CD14-positive monocyte (primary cell): ENCODE data around the gene ALDH7A1. TPM values are rescaled to one million over a fixed set of nuclear protein-coding genes. Genes with fewer than 3 reads are reported as not detected.

Source experiments
- DNase-seq, 3 donors: peaks; one replicate each; pipeline ENCODE4 v3.0.0-alpha.2; 2011 to 2022
- H2AFZ ChIP-seq: 2 replicates; pipeline ENCODE4 v1.6.0; 2012; ENCODE audit warnings: mild to moderate bottlenecking, low read depth, low read length, inconsistent platforms; ENCODE audit not compliant: insufficient read depth, poor library complexity, severe bottlenecking
- H3K27ac ChIP-seq, 2 donors: 1 replicate in 1 of 2; 2 replicates in 1 of 2; pipeline ENCODE4 v1.5.1; 2012 to 2013; ENCODE audit warnings: low read length in 2 of 2, control low read depth in 1 of 2, inconsistent platforms in 1 of 2, low read depth in 1 of 2, mild to moderate bottlenecking in 1 of 2
- H3K27me3 ChIP-seq, 2 donors: one replicate each; pipeline versions ENCODE4 v1.6.0 to v1.6.1; 2011 to 2013; ENCODE audit warnings: low read length in 2 of 2; ENCODE audit not compliant: control insufficient read depth in 2 of 2, insufficient read depth in 2 of 2
- H3K36me3 ChIP-seq, 2 donors: replicated peaks in 1 of 2; 1 replicate in 1 of 2; 2 replicates in 1 of 2; pipeline versions ENCODE4 v1.5.1 to v1.6.1; 2012 to 2013; ENCODE audit warnings: low read length in 2 of 2, control low read depth in 1 of 2, inconsistent platforms in 1 of 2, mild to moderate bottlenecking in 1 of 2; ENCODE audit not compliant: insufficient read depth in 2 of 2, control insufficient read depth in 1 of 2
- H3K4me1 ChIP-seq, 2 donors: 1 replicate in 1 of 2; 2 replicates in 1 of 2; pipeline versions ENCODE4 v1.5.1 to v1.6.1; 2012 to 2013; ENCODE audit warnings: low read length in 2 of 2, control low read depth in 1 of 2, inconsistent platforms in 1 of 2, mild to moderate bottlenecking in 1 of 2, moderate library complexity in 1 of 2; ENCODE audit not compliant: insufficient read depth in 2 of 2, control insufficient read depth in 1 of 2
- H3K4me2 ChIP-seq: replicated peaks from 2 replicates; pipeline ENCODE3; 2012; ENCODE audit warnings: low read length, moderate library complexity, mild to moderate bottlenecking; ENCODE audit not compliant: poor library complexity, severe bottlenecking; ENCODE audit errors: extremely low read depth
- H3K4me3 ChIP-seq, 3 experiments: fragments of 200-600 bp in 1 of 3; sonication (generic) in 1 of 3; replicated peaks in 1 of 3; 1 replicate in 2 of 3; 2 replicates in 1 of 3; pipeline ENCODE4 v1.5.1; 2011 to 2013; ENCODE audit warnings: low read length in 3 of 3, mild to moderate bottlenecking in 3 of 3, control low read depth in 2 of 3, low read depth in 2 of 3, inconsistent platforms in 1 of 3, moderate library complexity in 1 of 3
- H3K79me2 ChIP-seq: 2 replicates; pipeline ENCODE4 v1.6.0; 2012; ENCODE audit warnings: mild to moderate bottlenecking, control low read depth, inconsistent platforms, low read length, moderate library complexity; ENCODE audit not compliant: insufficient read depth
- H3K9ac ChIP-seq: 2 replicates; pipeline ENCODE4 v1.6.0; 2017; ENCODE audit warnings: low read length, mild to moderate bottlenecking; ENCODE audit not compliant: insufficient read depth, poor library complexity, severe bottlenecking
- H3K9me3 ChIP-seq, 2 donors: replicated peaks in 1 of 2; 1 replicate in 1 of 2; 2 replicates in 1 of 2; pipeline versions ENCODE4 v1.5.1 to v1.6.1; 2012 to 2013; ENCODE audit warnings: low read length in 2 of 2, control low read depth in 1 of 2; ENCODE audit not compliant: control insufficient read depth in 1 of 2, insufficient read depth in 1 of 2
- H4K20me1 ChIP-seq: 2 replicates; pipeline ENCODE4 v1.6.0; 2012; ENCODE audit warnings: mild to moderate bottlenecking, low read length, control low read depth, moderate library complexity; ENCODE audit not compliant: insufficient read depth
- H3K27ac Mint-ChIP-seq, 7 donors: one replicate each; pipeline ENCODE4 v1.8.0; 2020; ENCODE audit warnings: mild to moderate bottlenecking in 7 of 7, mixed read lengths in 7 of 7, moderate library complexity in 6 of 7, inconsistent platforms in 2 of 7
- H3K27me3 Mint-ChIP-seq, 3 donors: one replicate each; pipeline ENCODE4 v1.8.0; 2021 to 2022; ENCODE audit warnings: low read depth in 3 of 3, mild to moderate bottlenecking in 3 of 3, mixed read lengths in 3 of 3, moderate library complexity in 3 of 3, inconsistent platforms in 1 of 3
- H3K36me3 Mint-ChIP-seq, 2 donors: one replicate each; pipeline ENCODE4 v1.8.0; 2020; ENCODE audit warnings: mixed read lengths in 2 of 2, inconsistent platforms in 1 of 2, mild to moderate bottlenecking in 1 of 2
- H3K4me1 Mint-ChIP-seq: one replicate; pipeline ENCODE4 v1.8.0; 2020; ENCODE audit warnings: mild to moderate bottlenecking, mixed read lengths
- H3K4me3 Mint-ChIP-seq, 2 donors: one replicate each; pipeline ENCODE4 v1.8.0; 2020; ENCODE audit warnings: mild to moderate bottlenecking in 2 of 2, mixed read lengths in 2 of 2, moderate library complexity in 1 of 2
- H3K9me3 Mint-ChIP-seq, 7 donors: one replicate each; pipeline ENCODE4 v1.8.0; 2020 to 2022; ENCODE audit warnings: mixed read lengths in 7 of 7, mild to moderate bottlenecking in 6 of 7, moderate library complexity in 6 of 7, inconsistent platforms in 2 of 7
- CTCF ChIP-seq: fragments of 200-600 bp; IDR thresholded peaks from one replicate; pipeline ENCODE4 v1.8.0; 2022; ENCODE audit warnings: antibody characterized with exemption, mild to moderate bottlenecking
- WGBS: methylation state at CpG from one replicate; pipeline ENCODE4 v1.1.5; 2013; ENCODE audit warnings: missing lambda C conversion rate; ENCODE audit not compliant: insufficient coverage; 5-methylcytosine and 5-hydroxymethylcytosine counted together
- intact Hi-C, 2 donors: fragments of 100-400 bp; cut with micrococcal nuclease; formaldehyde crosslinking; loops; one replicate each; pipeline versions ENCODE4 v1.15.0 to v1.15.1; 2023
- polyA plus RNA-seq, 3 donors: library from polyadenylated mRNA; depleted of rRNA in 1 of 3; unstranded in 2 of 3; stranded (reverse) in 1 of 3; fragments of 300-500 nt in 2 of 3; fragments of >200 nt in 1 of 3; fragmentation: Illumina TruSeq in 2 of 3; gene quantifications; 1 replicate in 2 of 3; 2 replicates in 1 of 3; pipeline ENCODE4 v1.2.3, GENCODE V29; 2012 to 2021

ALDH7A1 gene
- polyA plus RNA-seq, 3 donors = 0.44 to 0.67 (median 0.59) TPM

DNA sequence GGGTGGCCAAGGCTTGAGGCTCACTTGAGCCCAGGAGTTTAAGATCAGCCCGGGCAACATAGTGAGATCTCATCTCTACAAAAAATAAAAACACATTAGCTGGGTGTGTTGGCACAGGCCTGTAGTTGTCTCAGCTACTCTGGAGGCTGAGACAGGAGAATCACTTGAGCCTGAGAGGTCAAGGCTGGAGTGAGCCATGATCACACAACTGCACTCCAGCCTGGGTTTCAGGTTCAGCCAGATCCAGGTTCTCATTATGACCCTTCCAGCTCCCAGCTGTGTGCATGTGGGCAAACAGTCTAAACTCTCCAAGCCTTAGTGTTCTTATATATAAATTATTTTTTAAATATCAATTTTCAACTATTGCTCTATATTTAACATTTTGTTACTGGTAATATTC lies 67.9 kb downstream of the ALDH7A1 start:
- no peak overlapping the region for H3K4me2 ChIP-seq
- no peaks in the 10 kb centered on the region for H3K36me3 Mint-ChIP-seq

DNA sequence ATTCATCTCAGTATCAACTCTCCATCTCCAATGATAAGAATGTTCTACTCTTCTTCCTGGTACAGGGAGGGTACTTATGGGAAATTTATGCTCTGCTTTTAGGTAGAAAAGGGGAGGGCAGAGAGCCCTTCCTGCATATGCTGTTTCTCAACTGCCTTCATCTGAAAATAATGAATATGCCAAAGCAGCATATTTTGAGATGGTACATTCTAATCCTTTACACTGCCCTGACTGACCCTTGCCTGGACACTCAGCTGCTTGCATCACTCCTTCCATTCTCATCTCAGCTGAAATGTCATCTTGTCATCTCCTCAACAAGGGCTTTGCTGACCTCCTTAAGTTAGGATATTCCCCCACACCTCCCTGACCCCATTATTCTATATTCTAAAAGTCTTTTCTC lies 68.5 kb downstream of the ALDH7A1 start:
- Histone ChIP-seq H3K27me3 (no peaks in the 10 kb centered on the region), H3K4me1 (peaks cover 4 to 5% of the 10 kb centered on the region in 2 donors), H3K9me3 (no peaks in the 10 kb centered on the region), H4K20me1 (no peaks in the 10 kb centered on the region), H3K36me3 (no peaks in the 10 kb centered on the region), H3K4me2 (no peak overlapping the region), H3K9ac (no peak overlapping the region), H3K27ac (no peak overlapping the region), H3K79me2 (no peaks in the 10 kb centered on the region), H2AFZ (no peak overlapping the region), H3K4me3 (no peak overlapping the region)
- intact Hi-C loops = no loop called here
- Mint-ChIP-seq H3K9me3 (peaks cover 0 to 5% (median 0%) of the 10 kb centered on the region in 7 donors), H3K4me3 (no peak overlapping the region), H3K27ac (no peak overlapping the region), H3K36me3 (no peaks in the 10 kb centered on the region), H3K4me1 (peaks cover 6% of the 10 kb centered on the region), H3K27me3 (peaks cover 3 to 6% (median 5%) of the 10 kb centered on the region in 3 donors)
- no peak for TF ChIP-seq CTCF
- DNase-seq = no peak

More for the DNA sequence above, 67.9 kb downstream of the ALDH7A1 start:
- H3K27ac ChIP-seq = no peak overlapping the region
- DNase-seq = no peak
- peaks cover 0 to 5% (median 0%) of the 10 kb centered on the region in 7 donors for H3K9me3 Mint-ChIP-seq
- H3K4me3 Mint-ChIP-seq = no peak overlapping the region
- no peaks in the 10 kb centered on the region for H3K79me2 ChIP-seq
- no peak for TF ChIP-seq CTCF
- no peaks in the 10 kb centered on the region for H4K20me1 ChIP-seq
- intact Hi-C loops = no loop called here
- H3K36me3 ChIP-seq = no peaks in the 10 kb centered on the region
- peaks cover 4 to 5% of the 10 kb centered on the region in 2 donors for H3K4me1 ChIP-seq
- no peak overlapping the region for H3K4me3 ChIP-seq
- peaks cover 3 to 6% (median 5%) of the 10 kb centered on the region in 3 donors for H3K27me3 Mint-ChIP-seq
- no peak overlapping the region for H2AFZ ChIP-seq
- peaks cover 6% of the 10 kb centered on the region for H3K4me1 Mint-ChIP-seq
- no peak overlapping the region for H3K9ac ChIP-seq
- no peaks in the 10 kb centered on the region for H3K27me3 ChIP-seq
- H3K27ac Mint-ChIP-seq = no peak overlapping the region
- no CpG with 5 or more reads among the region's 1 CpG for WGBS
- no peaks in the 10 kb centered on the region for H3K9me3 ChIP-seq
